NB4 (cell line): ENCODE data around the gene ZIM2.

Experiments used
- MYC ChIP-seq: IDR thresholded peaks from 2 replicates; pipeline ENCODE4 v1.6.1; 2011; ENCODE audit warnings: low read depth, low read length
- POLR2A ChIP-seq: IDR thresholded peaks from 2 replicates; pipeline ENCODE4 v1.6.1; 2011; ENCODE audit warnings: mild to moderate bottlenecking; ENCODE audit not compliant: insufficient read length; ENCODE audit errors: extremely low read depth
- TF ChIP-seq, protein P1 (sequence below): IDR thresholded peaks from 2 replicates; pipeline ENCODE4 v1.6.1; 2011; ENCODE audit warnings: low read depth, low read length
- TF ChIP-seq, protein P2 (sequence below): IDR thresholded peaks from one replicate; pipeline ENCODE4 v1.5.1; 2012; ENCODE audit warnings: low read depth, low read length

DNA sequence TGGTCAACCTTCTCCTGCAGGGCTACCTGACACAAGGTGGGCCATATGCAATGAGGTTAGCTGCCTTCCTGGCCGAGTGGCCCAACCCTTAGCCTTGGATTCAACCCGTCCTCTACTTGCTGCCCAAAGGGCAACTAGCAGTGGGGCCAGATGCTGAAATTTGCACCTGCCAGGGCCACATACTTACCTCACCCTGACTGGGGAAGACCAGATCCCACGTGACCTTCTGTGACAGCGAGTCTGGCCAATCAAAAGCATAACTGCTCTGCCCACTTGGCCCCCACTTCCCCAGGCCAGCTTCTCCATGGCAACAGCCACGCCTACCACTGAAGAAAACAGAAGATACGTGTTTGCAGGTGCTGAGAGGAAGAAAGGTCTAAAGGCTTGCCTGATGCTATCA lies 10.9 kb downstream of the ZIM2 start:
- TF ChIP-seq, protein P1, sequence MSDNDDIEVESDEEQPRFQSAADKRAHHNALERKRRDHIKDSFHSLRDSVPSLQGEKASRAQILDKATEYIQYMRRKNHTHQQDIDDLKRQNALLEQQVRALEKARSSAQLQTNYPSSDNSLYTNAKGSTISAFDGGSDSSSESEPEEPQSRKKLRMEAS, result no peak
- TF ChIP-seq, protein P2, sequence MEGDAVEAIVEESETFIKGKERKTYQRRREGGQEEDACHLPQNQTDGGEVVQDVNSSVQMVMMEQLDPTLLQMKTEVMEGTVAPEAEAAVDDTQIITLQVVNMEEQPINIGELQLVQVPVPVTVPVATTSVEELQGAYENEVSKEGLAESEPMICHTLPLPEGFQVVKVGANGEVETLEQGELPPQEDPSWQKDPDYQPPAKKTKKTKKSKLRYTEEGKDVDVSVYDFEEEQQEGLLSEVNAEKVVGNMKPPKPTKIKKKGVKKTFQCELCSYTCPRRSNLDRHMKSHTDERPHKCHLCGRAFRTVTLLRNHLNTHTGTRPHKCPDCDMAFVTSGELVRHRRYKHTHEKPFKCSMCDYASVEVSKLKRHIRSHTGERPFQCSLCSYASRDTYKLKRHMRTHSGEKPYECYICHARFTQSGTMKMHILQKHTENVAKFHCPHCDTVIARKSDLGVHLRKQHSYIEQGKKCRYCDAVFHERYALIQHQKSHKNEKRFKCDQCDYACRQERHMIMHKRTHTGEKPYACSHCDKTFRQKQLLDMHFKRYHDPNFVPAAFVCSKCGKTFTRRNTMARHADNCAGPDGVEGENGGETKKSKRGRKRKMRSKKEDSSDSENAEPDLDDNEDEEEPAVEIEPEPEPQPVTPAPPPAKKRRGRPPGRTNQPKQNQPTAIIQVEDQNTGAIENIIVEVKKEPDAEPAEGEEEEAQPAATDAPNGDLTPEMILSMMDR, result no peak
- TF ChIP-seq POLR2A (no peak), MYC (no peak)
